ENCODE measurements around the gene MATR3. TPM values are rescaled to one million over a fixed set of nuclear protein-coding genes. Genes with fewer than 3 reads are reported as not detected.

The MATR3 gene
- total RNA-seq, 1 experiment from 2014 or later, result 267 TPM

DNA sequence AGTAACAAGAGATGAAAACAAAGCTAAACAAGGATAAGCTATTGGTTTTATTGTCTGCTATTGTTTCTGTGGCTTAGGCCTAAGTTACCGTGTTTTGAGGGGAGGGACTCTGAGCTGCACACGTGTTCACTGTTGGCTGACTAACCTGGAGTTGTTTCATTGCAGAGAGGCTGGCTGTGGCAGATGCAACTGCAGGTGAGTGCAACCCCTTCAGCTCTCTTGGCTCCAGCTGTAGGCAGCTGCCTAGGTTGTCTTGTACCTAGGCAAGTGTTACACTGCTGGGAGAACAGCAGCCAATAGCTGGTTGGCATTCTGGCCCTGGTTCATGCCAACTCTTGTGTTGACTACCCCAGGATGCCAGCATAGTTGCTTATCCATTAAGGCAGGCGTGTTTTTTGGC, 17.6 kb upstream of the MATR3 start:
- Histone ChIP-seq H2AFZ (ENCODE audit: low read length) (no peak overlapping the region), H2BK120ac (ENCODE audit: low read depth, low read length, poor library complexity, severe bottlenecking) (no peak overlapping the region), H3K23ac (ENCODE audit: insufficient read length, low read depth, low read length) (no peak overlapping the region), H3K4me1 (ENCODE audit: insufficient read depth, low read length) (peaks cover 8% of the 10 kb centered on the region), H3K4me2 (ENCODE audit: insufficient read depth, insufficient read length, low read length) (peak overlapping the region; percentile 84), H3K18ac (ENCODE audit: insufficient read length, low read depth, low read length) (no peak overlapping the region), H4K20me1 (ENCODE audit: control insufficient read depth, insufficient read depth, insufficient read length) (no peaks in the 10 kb centered on the region), H4K91ac (ENCODE audit: insufficient read length, low read depth, low read length) (no peak overlapping the region), H2BK20ac (ENCODE audit: low read depth, low read length, poor library complexity, severe bottlenecking) (no peak overlapping the region), H3K79me1 (ENCODE audit: insufficient read depth, low read depth, low read length, poor library complexity, severe bottlenecking) (no peaks in the 10 kb centered on the region), H2AK5ac (ENCODE audit: insufficient read length, low read length) (no peak overlapping the region), H3K4ac (ENCODE audit: low read depth, low read length) (no peak overlapping the region), H3K9ac (ENCODE audit: extremely low read depth, insufficient read length, low read length) (peak overlapping the region; percentile 94), H2BK5ac (ENCODE audit: insufficient read length, low read length) (no peak overlapping the region), H3T11ph (ENCODE audit: low read length) (no peak overlapping the region), H2BK15ac (ENCODE audit: low read depth, low read length) (no peak overlapping the region), H3K9me3 (ENCODE audit: control insufficient read depth, low read depth, low read length) (no peaks in the 10 kb centered on the region), H4K8ac (replicated peaks; ENCODE audit: insufficient read length, low read depth, low read length) (no peak overlapping the region), H3K27me3 (ENCODE audit: insufficient read depth, low read length) (no peaks in the 10 kb centered on the region), H4K5ac (ENCODE audit: insufficient read length, low read depth, low read length) (no peak overlapping the region), H3K23me2 (ENCODE audit: insufficient read length, low read depth, low read length, poor library complexity, severe bottlenecking) (peaks cover 12% of the 10 kb centered on the region), H3K14ac (ENCODE audit: insufficient read depth, low read length) (no peak overlapping the region), H3K79me2 (ENCODE audit: insufficient read depth, low read length) (peaks cover 14% of the 10 kb centered on the region; the same call in 1 of the 2 replicates), H2BK12ac (ENCODE audit: insufficient read length, low read depth, low read length) (no peak overlapping the region), H3K56ac (ENCODE audit: insufficient read length, low read depth, low read length) (no peak overlapping the region), H3K27ac (ENCODE audit: insufficient read length, low read depth, low read length) (peak overlapping the region; percentile 28)
- peaks cover 54 to 65% (median 58%) of the 10 kb centered on the region in 3 experiments for H3K36me3 Mint-ChIP-seq (ENCODE audit: insufficient read depth in 1 of 3, low read depth in 3 of 3)
- peaks cover 3% of the 10 kb centered on the region in 2 experiments; a peak in 2 of 5 replicates for H3K9me3 Mint-ChIP-seq
- no peak for DNase-seq
- no peaks in the 10 kb centered on the region for H3K27me3 Mint-ChIP-seq (ENCODE audit: low read depth)
- H3K4me3 Mint-ChIP-seq, result peak overlapping the region; percentile 94 to 98
- peak overlapping the region; percentile 78 to 95 (median 87) for H3K27ac Mint-ChIP-seq
- peaks cover 46 to 53% of the 10 kb centered on the region in 2 experiments for H3K4me1 Mint-ChIP-seq
- no CpG with 5 or more reads among the region's 3 CpGs for WGBS (ENCODE audit: extremely low coverage, insufficient read length, low lambda C conversion rate)
- TF ChIP-seq, protein P1, sequence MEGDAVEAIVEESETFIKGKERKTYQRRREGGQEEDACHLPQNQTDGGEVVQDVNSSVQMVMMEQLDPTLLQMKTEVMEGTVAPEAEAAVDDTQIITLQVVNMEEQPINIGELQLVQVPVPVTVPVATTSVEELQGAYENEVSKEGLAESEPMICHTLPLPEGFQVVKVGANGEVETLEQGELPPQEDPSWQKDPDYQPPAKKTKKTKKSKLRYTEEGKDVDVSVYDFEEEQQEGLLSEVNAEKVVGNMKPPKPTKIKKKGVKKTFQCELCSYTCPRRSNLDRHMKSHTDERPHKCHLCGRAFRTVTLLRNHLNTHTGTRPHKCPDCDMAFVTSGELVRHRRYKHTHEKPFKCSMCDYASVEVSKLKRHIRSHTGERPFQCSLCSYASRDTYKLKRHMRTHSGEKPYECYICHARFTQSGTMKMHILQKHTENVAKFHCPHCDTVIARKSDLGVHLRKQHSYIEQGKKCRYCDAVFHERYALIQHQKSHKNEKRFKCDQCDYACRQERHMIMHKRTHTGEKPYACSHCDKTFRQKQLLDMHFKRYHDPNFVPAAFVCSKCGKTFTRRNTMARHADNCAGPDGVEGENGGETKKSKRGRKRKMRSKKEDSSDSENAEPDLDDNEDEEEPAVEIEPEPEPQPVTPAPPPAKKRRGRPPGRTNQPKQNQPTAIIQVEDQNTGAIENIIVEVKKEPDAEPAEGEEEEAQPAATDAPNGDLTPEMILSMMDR (conservative IDR thresholded peaks at IDR 0.05), result no peak

Measured in H9 (cell line).